ENCODE results near the gene FKBP6.
"Not testable (repeated sequence)": the region's sequence is repeated elsewhere in the genome, so short reads cannot be mapped to it uniquely, and the experiment has no call there.

FKBP6 gene

DNA sequence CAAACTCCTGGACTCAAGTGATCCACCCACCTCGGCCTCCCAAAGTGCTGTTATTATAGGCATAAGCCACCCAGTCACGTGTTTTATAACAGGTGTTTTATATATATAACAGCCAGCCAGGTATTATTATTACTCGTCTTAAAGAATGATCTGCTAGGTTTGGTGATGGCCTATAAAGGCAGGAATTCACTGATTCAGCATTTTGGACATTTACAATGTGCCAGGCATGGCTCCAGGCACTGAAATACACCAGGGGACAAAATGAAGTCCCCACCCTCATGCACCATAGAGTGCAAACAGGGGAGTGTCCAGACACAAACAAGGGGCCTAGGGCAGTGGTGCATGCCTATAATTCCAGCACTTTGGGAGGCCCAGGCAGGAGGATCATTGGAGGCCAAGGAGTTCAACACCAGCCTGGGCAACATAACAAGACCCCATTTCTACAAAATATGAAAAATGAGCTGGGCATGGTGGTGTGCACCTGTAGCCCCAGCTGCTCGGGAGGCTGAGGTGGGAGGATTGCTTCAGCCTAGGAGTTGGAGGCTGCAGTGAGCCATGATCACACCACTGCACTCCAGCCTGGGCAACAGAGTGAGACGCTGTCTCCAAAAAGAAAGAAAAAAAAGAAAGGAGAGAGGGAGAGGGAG is 4.4 kb upstream of the FKBP6 start:
- H3K14ac ChIP-seq (ENCODE audit: low read length); H4K91ac ChIP-seq (ENCODE audit: low read depth, low read length); H3K27me3 ChIP-seq (ENCODE audit: insufficient read depth, low read length); H3K79me1 ChIP-seq (ENCODE audit: low read length); H3K36me3 ChIP-seq (ENCODE audit: control insufficient read depth in 1 of 2, insufficient read depth in 2 of 2, low read length in 2 of 2); H3K4ac ChIP-seq (ENCODE audit: low read depth, low read length); H3K23ac ChIP-seq (ENCODE audit: low read length); H3K18ac ChIP-seq (ENCODE audit: low read length); H3K4me1 ChIP-seq (ENCODE audit: control insufficient read depth in 1 of 2, insufficient read depth in 2 of 2, low read length in 2 of 2); H3K9ac ChIP-seq (ENCODE audit: low read length); H2BK12ac ChIP-seq (ENCODE audit: low read length); H3K9me3 ChIP-seq (ENCODE audit: insufficient read depth, low read depth, low read length); DNase-seq; H4K12ac ChIP-seq (ENCODE audit: low read depth, low read length); H3K79me2 ChIP-seq (ENCODE audit: control insufficient read depth, insufficient read depth, low read length, poor library complexity); H2BK5ac ChIP-seq (ENCODE audit: low read depth, low read length, poor library complexity); H2BK120ac ChIP-seq (ENCODE audit: insufficient read depth, low read length, poor library complexity); H3K4me2 ChIP-seq (ENCODE audit: low read length); H3K27ac ChIP-seq (ENCODE audit: low read depth, low read length); H3K4me3 ChIP-seq (ENCODE audit: low read depth, low read length); H4K8ac ChIP-seq (ENCODE audit: low read depth, low read length); H2AK5ac ChIP-seq (ENCODE audit: low read length); H2AFZ ChIP-seq (ENCODE audit: insufficient read depth, low read length, poor library complexity): not testable (repeated sequence)
- no CpG with 5 or more reads among the region's 5 CpGs for WGBS (ENCODE audit: extremely low coverage, insufficient coverage, insufficient read length)

DNA sequence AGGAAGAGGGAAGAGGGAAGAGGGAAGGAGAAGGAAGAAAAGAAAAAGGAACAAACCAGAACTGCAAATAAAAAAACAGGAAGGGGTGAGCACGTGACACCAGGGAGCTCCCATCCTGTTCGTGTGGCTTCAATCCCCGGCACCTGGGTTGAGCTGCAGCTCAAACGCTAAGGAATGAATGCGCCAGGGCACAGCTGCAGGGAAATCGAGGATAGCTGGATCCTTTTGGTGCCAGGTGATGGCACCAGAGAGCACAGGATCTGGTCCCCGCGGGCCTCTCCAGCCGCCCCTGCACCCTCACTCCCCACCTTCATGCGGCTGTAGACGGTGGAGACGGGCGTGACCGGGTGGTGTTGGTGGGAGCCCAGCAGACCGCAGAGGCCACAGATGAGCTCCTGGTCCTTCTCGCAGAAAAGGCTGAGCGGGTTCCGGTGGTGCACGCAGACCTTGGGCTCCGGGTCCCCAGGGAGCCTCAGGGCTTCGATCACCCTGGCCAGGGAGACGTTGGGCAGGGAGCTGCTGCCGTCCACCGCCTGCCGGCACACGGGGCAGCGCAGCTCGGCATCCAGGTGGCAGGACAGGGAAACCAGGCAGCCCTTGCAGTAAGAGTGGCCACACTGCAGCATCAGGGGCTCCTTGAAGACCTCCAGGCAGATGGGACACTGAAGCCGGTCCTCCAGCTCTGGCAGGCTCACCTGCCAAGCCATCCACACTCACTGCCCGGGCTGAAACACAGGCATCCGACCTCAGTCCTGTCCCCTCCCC is 3.7 kb upstream of the FKBP6 start:
- not testable (repeated sequence) for H4K91ac ChIP-seq (ENCODE audit: low read depth, low read length); H4K12ac ChIP-seq (ENCODE audit: low read depth, low read length); H2BK120ac ChIP-seq (ENCODE audit: insufficient read depth, low read length, poor library complexity); H3K79me1 ChIP-seq (ENCODE audit: low read length); H3K4me3 ChIP-seq (ENCODE audit: low read depth, low read length); H2BK12ac ChIP-seq (ENCODE audit: low read length); H2AFZ ChIP-seq (ENCODE audit: insufficient read depth, low read length, poor library complexity); H3K14ac ChIP-seq (ENCODE audit: low read length); H3K9me3 ChIP-seq (ENCODE audit: insufficient read depth, low read depth, low read length); H2AK5ac ChIP-seq (ENCODE audit: low read length); H3K9ac ChIP-seq (ENCODE audit: low read length); H3K79me2 ChIP-seq (ENCODE audit: control insufficient read depth, insufficient read depth, low read length, poor library complexity); H3K27me3 ChIP-seq (ENCODE audit: insufficient read depth, low read length); H4K8ac ChIP-seq (ENCODE audit: low read depth, low read length); H3K36me3 ChIP-seq (ENCODE audit: control insufficient read depth in 1 of 2, insufficient read depth in 2 of 2, low read length in 2 of 2); H3K18ac ChIP-seq (ENCODE audit: low read length); H3K4ac ChIP-seq (ENCODE audit: low read depth, low read length); H3K4me1 ChIP-seq (ENCODE audit: control insufficient read depth in 1 of 2, insufficient read depth in 2 of 2, low read length in 2 of 2); H3K23ac ChIP-seq (ENCODE audit: low read length); H3K4me2 ChIP-seq (ENCODE audit: low read length); H3K27ac ChIP-seq (ENCODE audit: low read depth, low read length); H2BK5ac ChIP-seq (ENCODE audit: low read depth, low read length, poor library complexity)
- WGBS (ENCODE audit: extremely low coverage, insufficient coverage, insufficient read length) = no CpG with 5 or more reads among the region's 31 CpGs
- DNase-seq = peak in 1 of 2 donors; percentile 30

- not testable (repeated sequence) for H3K4ac ChIP-seq (ENCODE audit: low read depth, low read length); H4K8ac ChIP-seq (ENCODE audit: low read depth, low read length); H2BK12ac ChIP-seq (ENCODE audit: low read length); H3K36me3 ChIP-seq (ENCODE audit: control insufficient read depth in 1 of 2, insufficient read depth in 2 of 2, low read length in 2 of 2); H3K79me1 ChIP-seq (ENCODE audit: low read length); H3K4me1 ChIP-seq (ENCODE audit: control insufficient read depth in 1 of 2, insufficient read depth in 2 of 2, low read length in 2 of 2); H4K91ac ChIP-seq (ENCODE audit: low read depth, low read length); H3K23ac ChIP-seq (ENCODE audit: low read length); H3K14ac ChIP-seq (ENCODE audit: low read length); H2BK120ac ChIP-seq (ENCODE audit: insufficient read depth, low read length, poor library complexity); H2BK5ac ChIP-seq (ENCODE audit: low read depth, low read length, poor library complexity); H3K79me2 ChIP-seq (ENCODE audit: control insufficient read depth, insufficient read depth, low read length, poor library complexity); H3K27me3 ChIP-seq (ENCODE audit: insufficient read depth, low read length); H3K18ac ChIP-seq (ENCODE audit: low read length); H3K4me2 ChIP-seq (ENCODE audit: low read length); H4K12ac ChIP-seq (ENCODE audit: low read depth, low read length); H2AFZ ChIP-seq (ENCODE audit: insufficient read depth, low read length, poor library complexity); H3K9me3 ChIP-seq (ENCODE audit: insufficient read depth, low read depth, low read length); DNase-seq; H3K4me3 ChIP-seq (ENCODE audit: low read depth, low read length); H3K27ac ChIP-seq (ENCODE audit: low read depth, low read length); H2AK5ac ChIP-seq (ENCODE audit: low read length); H3K9ac ChIP-seq (ENCODE audit: low read length)
- no CpG with 5 or more reads among the region's 6 CpGs for WGBS (ENCODE audit: extremely low coverage, insufficient coverage, insufficient read length)
Measured at GRCh38 chr7:73325424-73325823, 2.5 kb upstream of the FKBP6 start.

- not testable (repeated sequence) for H3K4me2 ChIP-seq (ENCODE audit: low read length); H3K4ac ChIP-seq (ENCODE audit: low read depth, low read length); H3K36me3 ChIP-seq (ENCODE audit: control insufficient read depth in 1 of 2, insufficient read depth in 2 of 2, low read length in 2 of 2); H4K91ac ChIP-seq (ENCODE audit: low read depth, low read length); H2AK5ac ChIP-seq (ENCODE audit: low read length); H3K79me2 ChIP-seq (ENCODE audit: control insufficient read depth, insufficient read depth, low read length, poor library complexity); H2BK5ac ChIP-seq (ENCODE audit: low read depth, low read length, poor library complexity); H3K4me3 ChIP-seq (ENCODE audit: low read depth, low read length); H3K14ac ChIP-seq (ENCODE audit: low read length); H3K4me1 ChIP-seq (ENCODE audit: control insufficient read depth in 1 of 2, insufficient read depth in 2 of 2, low read length in 2 of 2); H3K79me1 ChIP-seq (ENCODE audit: low read length); H2AFZ ChIP-seq (ENCODE audit: insufficient read depth, low read length, poor library complexity); H3K9ac ChIP-seq (ENCODE audit: low read length); H3K27ac ChIP-seq (ENCODE audit: low read depth, low read length); H2BK12ac ChIP-seq (ENCODE audit: low read length); H3K18ac ChIP-seq (ENCODE audit: low read length); DNase-seq; H3K23ac ChIP-seq (ENCODE audit: low read length); H4K12ac ChIP-seq (ENCODE audit: low read depth, low read length); H3K9me3 ChIP-seq (ENCODE audit: insufficient read depth, low read depth, low read length); H4K8ac ChIP-seq (ENCODE audit: low read depth, low read length); H2BK120ac ChIP-seq (ENCODE audit: insufficient read depth, low read length, poor library complexity); H3K27me3 ChIP-seq (ENCODE audit: insufficient read depth, low read length)
- no CpG with 5 or more reads among the region's 13 CpGs for WGBS (ENCODE audit: extremely low coverage, insufficient coverage, insufficient read length)
Measured at GRCh38 chr7:73327449-73327848, 512 bp upstream of the FKBP6 start.

All from trophoblast cell (in vitro differentiated cells and primary cell).